Spleen (tissue), 11 donors: ENCODE results near the gene SFXN5. TPM values are rescaled to one million over a fixed set of nuclear protein-coding genes. Genes with fewer than 3 reads are reported as not detected.

Source experiments
- DNase-seq: peaks from one replicate; pipeline ENCODE4 v3.0.0-alpha.2; 2020
- H3K27ac ChIP-seq, 8 donors: fragments of 200-600 bp; sonication (generic) in 7 of 8; 1 replicate in 4 of 8; 2 replicates in 4 of 8; pipeline versions ENCODE4 v1.5.0 to v1.8.0; 2016 to 2021; ENCODE audit warnings: inconsistent platforms in 4 of 8, mild to moderate bottlenecking in 4 of 8, moderate library complexity in 1 of 8
- H3K27me3 ChIP-seq, 7 donors: fragments of 200-600 bp; sonication (generic) in 6 of 7; replicated peaks in 1 of 7; 1 replicate in 4 of 7; 2 replicates in 3 of 7; pipeline versions ENCODE4 v1.5.0 to v1.8.0; 2016 to 2021; ENCODE audit warnings: inconsistent platforms in 3 of 7, mild to moderate bottlenecking in 1 of 7
- H3K36me3 ChIP-seq, 6 donors: fragments of 200-600 bp; sonication (generic) in 5 of 6; 1 replicate in 4 of 6; 2 replicates in 2 of 6; pipeline versions ENCODE4 v1.5.0 to v1.8.0; 2016 to 2021; ENCODE audit warnings: inconsistent platforms in 2 of 6
- H3K4me1 ChIP-seq, 6 donors: fragments of 200-600 bp; sonication (generic) in 5 of 6; 1 replicate in 3 of 6; 2 replicates in 3 of 6; pipeline versions ENCODE4 v1.5.0 to v1.8.0; 2016 to 2021; ENCODE audit warnings: inconsistent platforms in 3 of 6
- H3K4me3 ChIP-seq, 8 donors: fragments of 200-600 bp; sonication (generic) in 7 of 8; 1 replicate in 4 of 8; 2 replicates in 4 of 8; pipeline versions ENCODE4 v1.5.0 to v1.8.0; 2016 to 2021; ENCODE audit warnings: inconsistent platforms in 4 of 8, mild to moderate bottlenecking in 4 of 8, moderate library complexity in 2 of 8
- H3K9me3 ChIP-seq, 8 donors: fragments of 200-600 bp; sonication (generic) in 7 of 8; 1 replicate in 4 of 8; 2 replicates in 4 of 8; pipeline versions ENCODE4 v1.5.0 to v1.8.0; 2016 to 2021; ENCODE audit warnings: inconsistent platforms in 4 of 8
- CTCF ChIP-seq, 11 experiments: fragments of 200-600 bp in 7 of 11; fragments of 450-650 bp in 4 of 11; sonication (generic) in 4 of 11; IDR thresholded peaks in 8 of 11; conservative IDR thresholded peaks in 3 of 11; 1 replicate in 7 of 11; 2 replicates in 4 of 11; pipeline versions ENCODE4 v1.4.0 to v1.8.0; 2016 to 2021; ENCODE audit warnings: antibody characterized with exemption in 11 of 11, inconsistent platforms in 4 of 11, mild to moderate bottlenecking in 1 of 11
- POLR2A ChIP-seq, 3 donors: fragments of 450-650 bp; IDR thresholded peaks; one replicate each; pipeline ENCODE4 v1.5.1; 2017; ENCODE audit warnings: antibody characterized with exemption in 3 of 3, mild to moderate bottlenecking in 1 of 3
- POLR2AphosphoS5 ChIP-seq, 3 donors: sonication (generic); formaldehyde crosslinking; IDR thresholded peaks; one replicate each; pipeline ENCODE4 v1.5.1; 2017; ENCODE audit warnings: antibody characterized with exemption in 3 of 3
- WGBS, 5 donors: extraction: QIAGEN DNeasy Blood & Tissue Kit in 3 of 5; methylation state at CpG; one replicate each; pipeline versions ENCODE4 v1.1.5 to v1.1.7; 2013 to 2018; 5-methylcytosine and 5-hydroxymethylcytosine counted together
- intact Hi-C: fragments of 100-400 bp; cut with DNase I; formaldehyde crosslinking; loops from one replicate; pipeline ENCODE4 v1.15.0; 2023; ENCODE audit warnings: low total_unique reads
- polyA plus RNA-seq, 3 donors: library from polyadenylated mRNA; stranded (reverse); fragments of 200-250 nt; gene quantifications; one replicate each; pipeline ENCODE4 v1.2.1, GENCODE V29; 2013
- total RNA-seq, 7 donors: library from RNA; depleted of rRNA in 3 of 7; stranded (reverse); fragments of >200 nt in 3 of 7; fragmentation: NEBNext Ultra II Directional in 4 of 7; extraction: Animal tissue kit (Norgen Biotek cat#: 25700) in 4 of 7; gene quantifications; one replicate each; pipeline versions ENCODE4 v1.1.0 to v1.2.1, GENCODE V29; 2016 to 2021
- donor health status: healthy with polysubstance abuse.
- donor health status: DM: no; HTN: no; CAD: no; lungs with moderate emphysema.
- donor health status: DM: no; HTN: no; CAD: no.
- donor health status: Bipolar disorder and iron deficiency.
- donor health status: healthy.
- donor health status: DM: no; HTN: no; CAD: no.
- donor health status: DM: yes; HTN: yes; CAD: no.

The SFXN5 gene
- total and polyA plus RNA-seq, 10 donors = 2.6 to 41.4 (median 22.9) TPM

GRCh38 chr2:73091164-73091563 is 19.7 kb upstream of the SFXN5 start:
- DNase-seq = no peak
- WGBS, 5 donors = 76 to 86% (median 83%) methylated on average over 6 to 7 of the region's 7 CpGs
- Histone ChIP-seq H3K9me3 (no peaks in the 10 kb centered on the region), H3K36me3 (peaks cover 0 to 29% (median 17%) of the 10 kb centered on the region in 6 donors), H3K27me3 (no peaks in the 10 kb centered on the region), H3K4me3 (no peak overlapping the region), H3K4me1 (peaks cover 3 to 97% (median 54%) of the 10 kb centered on the region in 6 donors), H3K27ac (peak overlapping the region in 4 of 8 donors; percentile 56 to 75 (median 68))
- TF ChIP-seq POLR2A (IDR thresholded peaks at IDR 0.05) = no peak
- no peak for TF ChIP-seq POLR2AphosphoS5 (IDR thresholded peaks at IDR 0.05)
- no peak for TF ChIP-seq CTCF (IDR thresholded peaks at IDR 0.05 in 8 of 11, conservative IDR thresholded peaks at IDR 0.05 in 3 of 11)
- intact Hi-C loops = no loop called here

GRCh38 chr2:73089270-73090030 is 17.9 kb upstream of the SFXN5 start:
- Histone ChIP-seq H3K36me3 (peaks cover 0 to 40% (median 17%) of the 10 kb centered on the region in 6 donors), H3K27me3 (no peaks in the 10 kb centered on the region), H3K27ac (peak overlapping the region in 6 of 8 donors; percentile 39 to 58 (median 46)), H3K4me3 (no peak overlapping the region), H3K9me3 (no peaks in the 10 kb centered on the region), H3K4me1 (peaks cover 3 to 97% (median 56%) of the 10 kb centered on the region in 6 donors)
- no peak for DNase-seq
- intact Hi-C loops = loop anchor here (5.0 kb wide), 1 partner anchor 73 kb away; no protein-coding TSS in a partner anchor
- 69 to 84% (median 77%) methylated on average over 7 to 11 of the region's 11 CpGs for WGBS, 5 donors
- no peak for TF ChIP-seq POLR2A (IDR thresholded peaks at IDR 0.05)
- TF ChIP-seq CTCF (IDR thresholded peaks at IDR 0.05 in 8 of 11, conservative IDR thresholded peaks at IDR 0.05 in 3 of 11) = no peak
- peak in 1 of 3 donors; percentile 10 for TF ChIP-seq POLR2AphosphoS5 (IDR thresholded peaks at IDR 0.05)

- no peak for DNase-seq
- TF ChIP-seq POLR2AphosphoS5 (IDR thresholded peaks at IDR 0.05) (peak in 2 of 3 donors; percentile 33 to 66), POLR2A (IDR thresholded peaks at IDR 0.05) (no peak)
- no peak overlapping the region for H3K4me3 ChIP-seq
- H3K9me3 ChIP-seq = no peaks in the 10 kb centered on the region
- H3K27me3 ChIP-seq = no peaks in the 10 kb centered on the region
- peaks cover 0 to 47% (median 17%) of the 10 kb centered on the region in 6 donors for H3K36me3 ChIP-seq
- peaks cover 3 to 99% (median 54%) of the 10 kb centered on the region in 6 donors for H3K4me1 ChIP-seq
- intact Hi-C loops = loop anchor here (5.0 kb wide), 1 partner anchor 74 kb away; no protein-coding TSS in a partner anchor
- 68 to 83% (median 78%) methylated on average over 13 to 14 of the region's 14 CpGs for WGBS, 5 donors
- H3K27ac ChIP-seq = peak overlapping the region in 6 of 8 donors; percentile 35 to 58 (median 46)
Measured at GRCh38 chr2:73088703-73089102, 17.2 kb upstream of the SFXN5 start.

GRCh38 chr2:73088211-73088610 is 16.7 kb upstream of the SFXN5 start:
- no peaks in the 10 kb centered on the region for H3K27me3 ChIP-seq
- intact Hi-C loops = loop anchor here (5.0 kb wide), 1 partner anchor 74 kb away; no protein-coding TSS in a partner anchor
- no peak for DNase-seq
- no peak overlapping the region for H3K4me3 ChIP-seq
- H3K27ac ChIP-seq = peak overlapping the region in 5 of 8 donors; percentile 39 to 58 (median 48)
- peaks cover 3 to 99% (median 53%) of the 10 kb centered on the region in 6 donors for H3K4me1 ChIP-seq
- H3K9me3 ChIP-seq = no peaks in the 10 kb centered on the region
- 86 to 93% (median 90%) methylated on average over 7 to 12 of the region's 12 CpGs for WGBS, 5 donors
- TF ChIP-seq POLR2AphosphoS5 (IDR thresholded peaks at IDR 0.05) = no peak
- TF ChIP-seq POLR2A (IDR thresholded peaks at IDR 0.05) = no peak
- no peak for TF ChIP-seq CTCF (IDR thresholded peaks at IDR 0.05 in 8 of 11, conservative IDR thresholded peaks at IDR 0.05 in 3 of 11)
- peaks cover 0 to 49% (median 17%) of the 10 kb centered on the region in 6 donors for H3K36me3 ChIP-seq
